HEK293 (cell line): Measurements from ENCODE around the gene BOD1L2.

Experiments
- PRDM1 ChIP-seq: fragments of 450-650 bp; formaldehyde crosslinking; IDR thresholded peaks from 2 replicates; pipeline ENCODE4; 2016; ENCODE audit warnings: missing biosample characterization, missing genetic modification characterization
- ZNF121 ChIP-seq: fragments of 450-650 bp; formaldehyde crosslinking; IDR thresholded peaks from 2 replicates; pipeline ENCODE4 v1.5.1; 2016; ENCODE audit warnings: missing biosample characterization, missing genetic modification characterization
- ZNF169 ChIP-seq: fragments of 450-650 bp; formaldehyde crosslinking; IDR thresholded peaks from 2 replicates; pipeline ENCODE4 v1.5.1; 2016; ENCODE audit warnings: missing biosample characterization, missing genetic modification characterization
- ZNF571 ChIP-seq: fragments of 450-650 bp; formaldehyde crosslinking; IDR thresholded peaks from 2 replicates; pipeline ENCODE4 v1.5.0; 2017; ENCODE audit warnings: missing biosample characterization, missing genetic modification characterization
- TF ChIP-seq, protein P1 (sequence below): fragments of 450-650 bp; formaldehyde crosslinking; IDR thresholded peaks from 2 replicates; pipeline ENCODE4 v1.5.1; 2016; ENCODE audit warnings: missing biosample characterization, missing genetic modification characterization

- TF ChIP-seq ZNF121 (tag by site-specific recombination) (no peak), PRDM1 (tag by site-specific recombination) (no peak), ZNF169 (no peak), ZNF571 (tag by site-specific recombination) (no peak)
- TF ChIP-seq, protein P1, sequence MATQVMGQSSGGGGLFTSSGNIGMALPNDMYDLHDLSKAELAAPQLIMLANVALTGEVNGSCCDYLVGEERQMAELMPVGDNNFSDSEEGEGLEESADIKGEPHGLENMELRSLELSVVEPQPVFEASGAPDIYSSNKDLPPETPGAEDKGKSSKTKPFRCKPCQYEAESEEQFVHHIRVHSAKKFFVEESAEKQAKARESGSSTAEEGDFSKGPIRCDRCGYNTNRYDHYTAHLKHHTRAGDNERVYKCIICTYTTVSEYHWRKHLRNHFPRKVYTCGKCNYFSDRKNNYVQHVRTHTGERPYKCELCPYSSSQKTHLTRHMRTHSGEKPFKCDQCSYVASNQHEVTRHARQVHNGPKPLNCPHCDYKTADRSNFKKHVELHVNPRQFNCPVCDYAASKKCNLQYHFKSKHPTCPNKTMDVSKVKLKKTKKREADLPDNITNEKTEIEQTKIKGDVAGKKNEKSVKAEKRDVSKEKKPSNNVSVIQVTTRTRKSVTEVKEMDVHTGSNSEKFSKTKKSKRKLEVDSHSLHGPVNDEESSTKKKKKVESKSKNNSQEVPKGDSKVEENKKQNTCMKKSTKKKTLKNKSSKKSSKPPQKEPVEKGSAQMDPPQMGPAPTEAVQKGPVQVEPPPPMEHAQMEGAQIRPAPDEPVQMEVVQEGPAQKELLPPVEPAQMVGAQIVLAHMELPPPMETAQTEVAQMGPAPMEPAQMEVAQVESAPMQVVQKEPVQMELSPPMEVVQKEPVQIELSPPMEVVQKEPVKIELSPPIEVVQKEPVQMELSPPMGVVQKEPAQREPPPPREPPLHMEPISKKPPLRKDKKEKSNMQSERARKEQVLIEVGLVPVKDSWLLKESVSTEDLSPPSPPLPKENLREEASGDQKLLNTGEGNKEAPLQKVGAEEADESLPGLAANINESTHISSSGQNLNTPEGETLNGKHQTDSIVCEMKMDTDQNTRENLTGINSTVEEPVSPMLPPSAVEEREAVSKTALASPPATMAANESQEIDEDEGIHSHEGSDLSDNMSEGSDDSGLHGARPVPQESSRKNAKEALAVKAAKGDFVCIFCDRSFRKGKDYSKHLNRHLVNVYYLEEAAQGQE = no peak
These were observed 21.3 kb upstream of the BOD1L2 start for GRCh38 chr18:57125627-57126026.
